Epithelial cell of esophagus (primary cell): ENCODE results near the gene OR6Q1.

Experiments used
- DNase-seq: peaks from one replicate; pipeline ENCODE4 v3.0.0; 2010; ENCODE audit warnings: low read depth
- H3K4me3 ChIP-seq: 2 replicates; pipeline ENCODE4 v1.5.1; 2011; ENCODE audit warnings: mild to moderate bottlenecking, low read length, control low read depth
- TF ChIP-seq, protein P1 (sequence below): IDR thresholded peaks from 2 replicates; pipeline ENCODE4 v1.5.1; 2011; ENCODE audit warnings: low read depth, mild to moderate bottlenecking, low read length, control low read depth, inconsistent platforms; ENCODE audit not compliant: insufficient read depth; ENCODE audit errors: missing control alignments

The OR6Q1 gene

DNA sequence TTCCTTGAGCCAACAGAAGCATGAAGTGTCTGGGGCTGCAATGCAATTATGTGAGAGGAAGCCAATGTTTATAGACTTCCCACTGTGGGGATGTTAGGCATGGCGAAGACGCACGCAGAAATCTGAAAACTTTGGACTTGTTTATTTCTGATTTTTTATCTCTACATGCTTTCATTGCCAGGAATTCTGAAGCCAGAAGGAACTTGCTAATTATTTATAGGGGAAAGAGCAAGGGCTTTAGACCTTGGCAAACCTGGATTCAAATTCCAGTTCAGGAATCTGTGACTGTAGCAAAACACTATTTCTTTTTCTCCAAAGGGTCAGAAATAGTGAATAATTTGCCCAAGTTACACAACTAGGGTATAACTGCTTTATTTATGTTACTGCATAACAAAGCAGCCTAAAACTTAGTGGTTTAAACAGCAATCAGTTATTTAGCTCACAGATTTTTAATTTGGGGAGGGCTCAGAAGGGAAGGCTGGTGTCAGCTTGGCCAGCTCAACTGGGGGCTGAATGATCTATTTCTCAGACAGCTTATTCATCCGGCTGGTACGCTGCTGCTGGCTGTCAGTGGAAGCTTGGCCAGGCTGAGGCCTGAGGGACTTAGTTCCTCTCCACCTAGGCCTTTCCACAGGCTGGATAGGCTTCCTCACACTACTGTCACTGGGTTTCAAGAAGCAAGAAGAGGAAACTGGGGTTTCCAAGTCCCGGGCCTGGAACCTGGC, 1.9 kb upstream of the OR6Q1 start:
- DNase-seq: no peak
- TF ChIP-seq, protein P1, sequence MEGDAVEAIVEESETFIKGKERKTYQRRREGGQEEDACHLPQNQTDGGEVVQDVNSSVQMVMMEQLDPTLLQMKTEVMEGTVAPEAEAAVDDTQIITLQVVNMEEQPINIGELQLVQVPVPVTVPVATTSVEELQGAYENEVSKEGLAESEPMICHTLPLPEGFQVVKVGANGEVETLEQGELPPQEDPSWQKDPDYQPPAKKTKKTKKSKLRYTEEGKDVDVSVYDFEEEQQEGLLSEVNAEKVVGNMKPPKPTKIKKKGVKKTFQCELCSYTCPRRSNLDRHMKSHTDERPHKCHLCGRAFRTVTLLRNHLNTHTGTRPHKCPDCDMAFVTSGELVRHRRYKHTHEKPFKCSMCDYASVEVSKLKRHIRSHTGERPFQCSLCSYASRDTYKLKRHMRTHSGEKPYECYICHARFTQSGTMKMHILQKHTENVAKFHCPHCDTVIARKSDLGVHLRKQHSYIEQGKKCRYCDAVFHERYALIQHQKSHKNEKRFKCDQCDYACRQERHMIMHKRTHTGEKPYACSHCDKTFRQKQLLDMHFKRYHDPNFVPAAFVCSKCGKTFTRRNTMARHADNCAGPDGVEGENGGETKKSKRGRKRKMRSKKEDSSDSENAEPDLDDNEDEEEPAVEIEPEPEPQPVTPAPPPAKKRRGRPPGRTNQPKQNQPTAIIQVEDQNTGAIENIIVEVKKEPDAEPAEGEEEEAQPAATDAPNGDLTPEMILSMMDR: no peak
- no peak overlapping the region for H3K4me3 ChIP-seq

DNA sequence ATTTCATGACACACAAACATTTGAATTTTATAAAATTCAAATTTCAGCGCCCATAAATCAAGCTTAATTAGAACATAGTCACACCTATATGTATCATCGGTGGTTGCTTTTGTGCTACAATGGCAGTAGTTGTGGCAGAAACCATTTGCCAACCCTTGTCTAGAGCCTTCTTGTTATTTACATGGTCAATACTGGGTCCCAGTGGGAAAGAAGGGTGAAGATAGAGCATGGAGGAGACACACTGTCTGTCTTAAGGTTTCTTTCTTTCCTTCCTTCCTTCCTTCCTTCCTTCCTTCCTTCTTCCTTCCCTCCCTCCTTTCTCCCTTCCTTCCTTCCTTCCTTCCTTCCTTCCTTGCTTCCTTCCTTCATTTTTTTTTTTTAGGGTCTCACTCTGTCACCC, 3.7 kb downstream of the OR6Q1 start:
- DNase-seq: no peak
- H3K4me3 ChIP-seq: no peak overlapping the region
- TF ChIP-seq, protein P1: no peak

DNA sequence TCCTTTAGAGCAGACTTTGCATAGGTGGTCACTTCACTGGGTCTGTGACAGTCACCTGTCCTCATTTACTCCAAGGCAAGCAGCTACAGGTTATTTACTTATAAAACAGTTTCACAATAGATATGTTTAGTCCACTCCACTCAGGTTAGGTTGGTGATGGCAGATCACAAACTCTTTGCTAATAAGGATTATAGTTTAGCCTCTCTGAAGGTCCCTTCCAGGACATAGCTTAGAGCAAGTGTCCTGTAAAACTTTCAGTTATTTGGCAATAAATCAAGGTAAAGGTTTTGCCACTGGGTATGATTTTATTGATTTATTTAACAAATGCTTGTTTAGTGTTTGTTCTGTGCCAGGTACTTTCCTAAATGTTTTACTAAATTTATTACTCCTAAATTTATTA, 8.8 kb downstream of the OR6Q1 start:
- no peak overlapping the region for H3K4me3 ChIP-seq
- DNase-seq: no peak
- TF ChIP-seq, protein P1: no peak

DNA sequence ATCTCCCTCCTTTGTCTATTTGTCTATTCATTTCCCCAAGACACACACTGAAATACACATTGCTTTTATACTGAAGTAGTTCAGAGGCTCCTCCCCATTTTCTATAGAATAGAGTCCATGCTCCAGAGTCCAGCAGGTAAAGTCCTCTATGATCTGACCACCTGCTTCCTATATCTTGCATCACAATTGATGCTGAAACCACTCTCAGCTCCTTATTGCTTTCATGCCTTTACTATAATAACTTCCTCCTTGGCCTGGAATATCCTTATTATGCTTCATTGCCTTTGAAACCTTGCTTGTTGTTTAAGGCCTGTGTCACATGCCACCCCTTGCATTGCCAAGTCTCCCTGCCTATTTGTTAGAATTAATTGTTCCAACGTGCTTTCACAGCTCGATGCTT, 12.6 kb downstream of the OR6Q1 start:
- H3K4me3 ChIP-seq: no peak overlapping the region
- TF ChIP-seq, protein P1: no peak
- no peak for DNase-seq

DNA sequence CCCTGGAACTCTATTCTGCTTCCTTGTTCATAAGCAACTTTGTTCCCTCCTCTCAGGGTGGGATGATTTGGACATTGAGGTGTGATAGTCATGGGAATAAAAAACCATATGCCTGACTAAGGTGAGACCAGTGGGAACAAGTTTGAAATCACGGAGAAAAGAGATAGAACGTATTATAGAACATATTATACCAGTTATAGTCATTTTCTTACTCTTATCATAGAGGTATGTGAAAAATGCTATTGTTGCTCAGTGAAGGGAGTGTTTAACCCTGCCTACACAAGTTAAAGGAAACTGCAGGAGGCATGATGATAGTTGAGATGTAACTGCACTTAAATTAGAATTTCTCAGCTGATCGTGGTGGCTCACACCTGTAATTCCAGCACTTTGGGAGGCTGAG, 15.5 kb downstream of the OR6Q1 start:
- no peak overlapping the region for H3K4me3 ChIP-seq
- DNase-seq: peak; percentile 58
- TF ChIP-seq, protein P1: no peak

DNA sequence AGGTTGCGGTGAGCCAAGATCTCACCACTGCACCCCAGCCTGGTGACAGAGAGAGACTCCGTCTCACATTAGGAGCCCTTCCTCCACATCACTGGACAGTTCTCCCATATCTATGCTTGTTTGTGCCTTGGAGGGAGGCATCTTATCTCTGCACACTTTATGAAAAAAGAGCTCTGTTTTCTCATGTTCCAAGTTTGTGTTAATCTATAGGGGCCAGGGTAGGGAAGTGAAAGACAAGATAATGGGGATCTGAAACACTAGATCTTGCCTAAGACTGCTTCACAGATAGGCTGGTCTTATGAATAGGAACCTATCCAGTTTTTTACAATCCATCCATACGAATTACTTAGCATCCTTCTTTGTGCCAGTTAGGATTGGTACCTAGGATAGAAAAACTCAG, 17.1 kb downstream of the OR6Q1 start:
- TF ChIP-seq, protein P1: no peak
- H3K4me3 ChIP-seq: no peak overlapping the region
- DNase-seq: no peak

DNA sequence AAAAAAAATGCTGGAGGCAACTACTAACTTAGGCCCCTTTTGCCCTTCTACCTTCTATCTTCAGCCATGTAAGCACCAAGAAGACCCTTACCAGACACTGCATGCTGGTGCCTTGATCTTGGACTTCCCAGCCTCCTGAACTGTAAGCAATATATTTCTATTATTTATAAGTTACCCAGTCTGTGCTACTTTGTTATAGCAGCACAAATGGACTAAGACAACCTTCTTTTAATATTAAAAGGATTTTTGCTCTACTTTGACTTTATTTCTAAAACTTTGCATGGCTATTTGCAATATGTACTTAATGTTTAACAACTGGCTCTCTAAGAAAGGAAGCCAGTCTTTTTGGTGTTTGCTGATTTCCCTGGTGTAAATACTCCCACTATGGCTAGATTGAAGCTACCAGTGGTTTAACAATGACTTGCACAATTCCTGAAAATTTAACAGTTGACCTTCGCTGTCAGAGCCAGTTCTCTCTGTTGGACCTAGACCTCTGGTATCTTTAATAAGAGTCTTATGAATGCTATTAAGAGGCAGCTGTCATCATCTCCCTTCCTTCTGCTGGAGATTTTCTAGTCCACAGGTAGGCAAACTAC, 25.2 kb downstream of the OR6Q1 start:
- DNase-seq: no peak
- TF ChIP-seq, protein P1: no peak
- H3K4me3 ChIP-seq: no peak overlapping the region
